T47D (cell line): Measurements from ENCODE around the gene SEC22A.
A peak's percentile ranks its signal among the peaks of the same experiment; 100 is the strongest.

ENCODE experiments used
- DNase-seq, 2 experiments: peaks; one replicate each; pipeline versions ENCODE4 v3.0.0 to v3.0.0-alpha.2; 2011 to 2012; ENCODE audit warnings: low read depth in 1 of 2, low spot score in 1 of 2
- JUND ChIP-seq: IDR thresholded peaks from 2 replicates; pipeline ENCODE4 v1.6.1; 2012; ENCODE audit warnings: low read depth
- in situ Hi-C: cut with HindIII; loops from 2 replicates; pipeline ENCODE4 v1.10.0; 2016; ENCODE audit warnings: low sequenced_read_pairs, low pct_unique_long_range_greater_than_20kb

SEC22A gene

DNA sequence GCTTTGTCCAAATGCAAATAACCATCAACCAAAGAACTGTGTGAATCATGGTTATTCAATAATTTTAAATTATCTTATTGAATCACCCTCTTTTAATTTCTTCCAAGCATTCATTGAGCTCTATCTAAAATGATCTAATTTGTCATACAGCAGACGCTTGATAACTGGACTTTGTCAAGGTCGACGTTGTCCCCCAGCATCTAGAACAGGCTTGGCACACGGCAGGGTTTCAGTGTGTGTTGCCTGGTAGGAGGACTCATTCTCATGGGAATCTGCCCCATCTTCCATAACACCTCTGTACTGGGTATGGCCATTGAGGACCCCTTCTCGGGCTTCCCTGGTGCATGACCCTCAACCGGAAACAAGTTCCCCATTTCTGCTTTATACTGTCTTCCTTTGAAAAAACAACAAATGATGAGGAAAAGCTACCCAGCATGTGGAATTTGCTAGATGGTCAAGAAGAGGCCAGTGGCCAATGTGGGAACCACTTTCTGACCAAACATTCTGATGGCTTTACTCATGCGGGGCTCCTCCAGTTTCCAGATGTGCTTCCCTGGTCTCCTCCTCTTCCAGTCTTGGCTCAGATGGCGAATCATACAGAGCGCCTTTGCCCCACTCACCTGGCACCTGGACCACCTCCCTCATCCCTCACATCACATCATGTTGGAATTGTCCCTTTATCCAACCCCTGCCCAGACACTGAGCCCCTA lies 41.7 kb upstream of the SEC22A start:
- TF ChIP-seq JUND = no peak
- in situ Hi-C loops = no loop called here

DNA sequence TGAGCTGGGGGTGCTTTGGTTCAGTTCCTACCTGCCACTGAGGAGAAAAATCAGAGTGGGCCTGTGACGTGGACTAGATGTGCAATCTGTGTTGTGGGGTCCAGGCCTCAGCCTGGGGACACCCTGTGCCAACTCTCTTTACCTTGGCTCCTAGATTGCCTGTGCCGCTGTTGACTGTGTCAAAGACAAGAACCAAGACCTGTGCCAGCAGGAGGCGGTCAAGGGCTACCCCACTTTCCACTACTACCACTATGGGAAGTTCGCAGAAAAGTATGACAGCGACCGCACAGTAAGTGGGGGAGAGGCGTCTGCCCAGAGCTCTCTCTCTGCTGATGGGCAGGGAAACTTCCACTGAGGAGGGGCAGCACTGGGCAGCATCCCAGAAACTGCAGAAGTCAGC lies 40.6 kb upstream of the SEC22A start:
- no peak for TF ChIP-seq JUND
- in situ Hi-C loops = no loop called here
- no peak for DNase-seq

More for the DNA sequence above, 41.7 kb upstream of the SEC22A start:
- DNase-seq = no peak

DNA sequence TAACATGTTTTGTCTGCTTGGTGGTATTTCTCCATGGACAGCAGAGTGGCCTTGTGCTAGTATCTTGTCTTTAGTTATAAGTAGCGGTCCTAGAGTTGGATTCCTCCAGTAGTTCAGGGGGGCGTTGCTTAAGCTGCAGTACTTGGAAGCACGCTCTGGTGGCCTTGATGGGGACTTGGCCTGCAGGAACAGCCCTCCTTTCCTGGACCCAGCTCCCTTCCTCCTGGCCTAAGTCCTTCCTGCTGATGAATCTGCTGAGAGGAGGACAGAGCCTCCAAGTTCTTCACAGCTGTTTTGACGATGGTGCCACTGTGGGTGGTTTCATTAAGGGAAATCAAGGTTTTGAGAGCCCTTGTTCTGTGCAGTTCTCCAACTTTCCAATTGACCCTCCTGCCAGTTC lies 38.6 kb upstream of the SEC22A start:
- no peak for DNase-seq
- TF ChIP-seq JUND = no peak
- in situ Hi-C loops = no loop called here

DNA sequence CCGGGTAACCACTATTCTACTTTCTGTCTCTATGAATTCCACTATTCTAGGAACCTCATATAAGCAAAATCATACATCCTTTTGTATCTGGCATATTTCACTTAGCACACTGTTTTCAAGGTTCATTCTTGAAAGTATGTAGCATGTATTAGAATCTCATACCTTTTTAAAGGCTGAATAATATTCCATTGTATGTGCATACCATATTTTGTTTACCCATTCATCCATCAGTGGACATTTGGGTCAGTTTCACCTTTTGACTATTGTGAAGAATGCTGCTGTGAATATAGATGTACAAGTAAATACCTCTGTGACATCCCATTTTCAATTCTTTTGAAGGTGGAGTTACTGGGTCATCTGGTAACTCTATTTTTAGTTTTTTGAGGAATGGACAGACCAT lies 36.6 kb upstream of the SEC22A start:
- no peak for DNase-seq
- in situ Hi-C loops = no loop called here
- TF ChIP-seq JUND = no peak

DNA sequence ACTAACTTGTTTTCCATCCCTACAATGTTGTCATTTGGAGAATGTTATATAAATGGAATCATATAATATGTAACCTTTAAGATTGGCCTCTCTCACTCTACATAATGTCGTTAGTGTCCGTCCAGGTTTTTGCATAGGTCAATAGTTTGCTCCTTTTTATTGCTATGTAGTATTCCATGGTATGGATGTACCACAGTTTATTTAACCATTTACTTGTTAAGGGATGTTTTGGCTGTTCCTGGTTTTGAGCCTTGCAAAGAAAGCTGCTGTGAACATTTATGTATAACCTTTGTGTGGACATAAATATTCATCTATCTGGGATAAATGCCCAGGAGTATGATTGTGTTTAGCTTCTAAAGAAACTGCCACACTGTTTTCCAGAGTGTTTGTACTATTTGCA lies 34.1 kb upstream of the SEC22A start:
- no peak for DNase-seq

DNA sequence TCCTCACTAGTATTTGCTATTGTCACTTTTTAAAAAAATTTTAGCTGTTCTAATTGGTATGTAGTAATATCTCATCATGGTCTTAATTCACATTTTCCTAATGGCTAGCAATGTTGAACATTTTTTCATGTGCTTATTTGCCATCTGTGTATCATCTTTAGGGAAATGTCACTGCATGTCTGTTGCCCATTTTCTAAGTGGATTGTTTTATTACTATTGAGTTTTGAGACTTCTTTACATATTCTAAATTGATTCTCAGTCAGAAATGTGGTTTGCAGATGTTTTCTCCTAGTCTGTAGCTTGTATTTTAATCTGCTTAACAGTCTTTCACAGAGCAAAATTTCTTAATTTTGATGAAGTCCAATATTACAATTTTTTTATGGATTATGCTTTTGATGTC lies 33.6 kb upstream of the SEC22A start:
- no peak for TF ChIP-seq JUND
- in situ Hi-C loops = no loop called here
- no peak for DNase-seq

More for the DNA sequence above, 34.1 kb upstream of the SEC22A start:
- TF ChIP-seq JUND = no peak
- in situ Hi-C loops = no loop called here

DNA sequence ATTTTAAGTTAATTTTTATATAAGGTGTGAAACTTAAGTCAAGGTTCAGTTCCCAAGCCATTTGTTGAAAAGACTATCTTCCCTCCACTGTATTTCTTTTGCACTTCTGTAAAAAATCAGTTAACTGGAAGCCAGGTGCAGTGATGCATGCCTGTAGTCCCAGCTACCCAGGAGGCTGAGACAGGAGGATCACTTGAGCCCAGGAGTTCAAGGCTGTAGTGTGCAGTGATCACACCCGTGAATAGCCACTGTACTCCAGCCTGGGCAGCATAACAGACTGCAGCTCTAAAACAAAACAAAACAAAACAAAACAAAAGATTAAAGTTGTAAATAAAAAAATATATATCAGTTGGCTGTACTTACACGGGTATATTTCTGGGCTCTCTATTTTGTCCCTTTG lies 33.1 kb upstream of the SEC22A start:
- no peak for TF ChIP-seq JUND
- no peak for DNase-seq
- in situ Hi-C loops = no loop called here

DNA sequence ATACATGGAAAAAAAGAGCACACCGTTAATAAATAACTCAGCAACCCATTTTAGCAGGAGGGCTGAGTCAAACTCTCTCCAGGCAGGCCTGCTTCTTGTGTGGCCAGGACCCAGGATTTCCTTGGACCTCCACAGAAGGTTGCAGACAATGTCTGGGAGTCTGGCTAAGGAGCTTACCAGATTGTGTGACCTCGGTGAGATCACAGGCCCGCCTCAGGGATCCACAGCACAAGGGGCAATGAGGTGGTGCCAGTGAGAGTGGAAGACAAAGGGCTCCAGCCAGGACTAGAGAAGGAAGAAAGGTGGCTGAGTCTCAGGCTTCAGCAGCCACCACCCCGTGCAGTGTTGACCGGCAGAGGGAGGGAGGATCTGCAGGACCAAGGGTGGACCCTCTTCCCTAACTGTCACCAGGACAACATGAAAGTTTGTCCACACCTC lies 32.2 kb upstream of the SEC22A start:
- in situ Hi-C loops = no loop called here
- no peak for DNase-seq
- TF ChIP-seq JUND = no peak

DNA sequence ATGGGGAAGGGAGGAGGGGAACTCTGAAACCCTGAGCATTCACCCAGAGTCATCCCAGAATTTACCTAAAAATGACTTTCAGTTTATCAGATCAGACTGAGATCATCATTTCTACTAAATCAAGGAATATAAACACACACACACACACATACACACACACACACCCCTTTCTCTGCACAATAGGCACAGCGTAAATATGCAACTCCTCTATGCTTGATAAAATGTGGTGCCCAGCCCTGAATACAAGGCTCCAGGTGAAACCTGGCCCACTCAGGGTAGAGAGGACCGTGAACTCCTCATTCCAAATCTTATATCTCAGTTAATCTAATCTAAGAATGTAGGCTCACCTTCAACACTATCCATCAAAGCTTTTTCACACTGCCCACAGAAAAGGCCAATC lies 31.8 kb upstream of the SEC22A start:
- in situ Hi-C loops = no loop called here
- DNase-seq = no peak
- no peak for TF ChIP-seq JUND

DNA sequence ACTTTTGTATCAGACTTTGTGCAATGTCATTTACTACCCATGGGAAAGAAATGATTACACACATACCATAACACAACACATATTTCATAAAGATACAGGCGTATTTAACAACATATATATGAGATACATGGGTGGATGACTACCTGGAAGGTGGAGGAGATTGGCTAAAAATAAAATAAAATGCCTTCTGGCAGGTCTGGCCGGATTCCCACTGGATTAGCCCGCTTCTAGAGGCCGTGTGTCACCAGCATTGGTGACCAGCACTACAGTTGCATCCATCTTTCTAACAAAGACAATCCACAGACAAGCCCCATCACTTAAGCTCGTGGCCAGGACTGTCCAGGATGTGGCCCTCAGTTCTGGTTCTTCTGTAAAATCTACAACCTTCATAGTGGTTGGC lies 21.0 kb upstream of the SEC22A start:
- in situ Hi-C loops = no loop called here
- no peak for DNase-seq
- no peak for TF ChIP-seq JUND

DNA sequence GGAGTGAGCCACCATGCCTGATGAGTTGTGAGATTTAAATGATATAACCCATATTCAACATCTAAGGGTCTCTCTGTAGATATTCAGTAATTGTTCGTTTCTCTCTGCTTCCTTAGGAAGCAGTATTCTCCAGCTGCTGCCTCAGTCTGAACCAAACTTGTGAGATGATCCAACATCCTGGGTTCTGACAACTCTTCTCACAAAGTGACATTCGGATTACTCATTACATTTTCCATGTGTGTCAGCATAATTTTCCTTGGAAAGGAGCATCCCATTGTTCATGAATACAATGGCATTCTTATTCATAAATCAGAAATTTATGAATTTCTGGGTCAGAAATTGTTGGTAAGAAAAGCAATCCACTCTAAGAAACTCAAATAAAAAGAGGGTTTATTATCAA lies 15.0 kb upstream of the SEC22A start:
- TF ChIP-seq JUND = no peak
- no peak for DNase-seq
- in situ Hi-C loops = no loop called here

DNA sequence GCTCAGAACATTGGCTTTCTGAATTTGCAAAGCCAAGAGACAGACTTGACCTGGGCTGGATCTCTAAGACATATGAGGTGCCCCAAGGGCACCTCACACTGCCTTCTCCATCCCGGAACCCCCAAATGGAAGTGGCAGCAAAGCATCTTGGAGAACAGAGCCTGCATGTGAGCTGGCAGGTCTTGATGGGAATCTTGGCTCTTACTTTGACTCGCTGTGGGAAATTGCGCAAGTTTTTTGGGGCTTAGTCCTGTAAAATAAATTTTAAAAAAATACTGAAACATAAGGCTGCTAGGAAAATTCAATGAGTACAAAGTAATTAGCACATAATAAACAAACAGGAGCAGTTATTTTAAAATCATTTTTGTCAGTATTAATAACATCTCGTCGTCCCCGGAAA lies 13.7 kb upstream of the SEC22A start:
- DNase-seq = no peak
- in situ Hi-C loops = no loop called here
- TF ChIP-seq JUND = no peak

DNA sequence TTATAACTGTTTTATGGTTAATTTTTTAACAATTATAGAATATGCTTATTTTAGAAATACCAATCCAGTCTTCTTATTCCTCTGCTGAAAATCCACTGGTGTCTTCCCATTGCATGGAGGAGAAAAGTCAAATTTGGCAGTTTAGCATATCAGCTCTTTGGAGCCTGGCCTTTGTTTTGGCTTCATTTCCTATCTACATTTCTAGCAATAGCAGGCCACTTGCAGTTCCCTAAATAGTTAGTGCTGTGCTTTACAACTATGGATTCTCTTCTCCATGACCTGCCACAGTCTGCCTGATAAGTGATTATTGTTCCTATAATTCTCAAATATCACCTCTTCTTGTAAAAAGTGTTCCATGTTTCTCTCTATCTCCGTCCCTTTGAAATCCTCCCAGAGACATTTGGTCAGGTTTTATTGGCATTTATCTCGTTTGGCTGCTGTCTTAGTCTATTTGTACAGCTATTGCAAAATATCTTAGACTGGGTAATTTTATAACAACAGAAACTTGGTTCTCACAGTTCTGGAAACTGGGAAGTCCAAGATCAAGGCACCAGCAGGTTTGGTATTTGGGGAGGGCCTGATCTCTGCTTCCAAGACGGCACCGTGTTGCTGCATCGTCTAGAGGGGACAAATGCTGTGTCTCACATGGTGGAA lies 8.2 kb upstream of the SEC22A start:
- in situ Hi-C loops = no loop called here
- TF ChIP-seq JUND = no peak
- DNase-seq = no peak

DNA sequence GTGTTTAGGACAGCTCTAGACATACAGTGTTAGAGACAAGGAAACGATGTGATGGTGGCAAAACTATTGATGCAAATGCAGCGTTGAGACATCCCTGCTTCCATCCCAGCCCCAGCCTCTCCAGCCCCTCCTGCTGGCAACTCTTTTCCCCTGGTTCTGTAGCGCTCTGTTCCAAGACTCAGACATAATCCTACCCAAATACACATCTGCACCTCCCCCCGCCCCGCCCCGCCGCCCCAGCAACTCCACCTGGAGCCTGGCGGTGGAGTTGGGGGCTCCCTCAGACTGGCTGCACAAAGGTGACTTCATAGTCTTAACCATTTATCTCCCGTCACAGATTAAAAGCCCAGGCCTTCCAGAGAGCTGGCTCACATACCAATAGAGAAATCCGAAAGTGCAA lies 7.2 kb upstream of the SEC22A start:
- DNase-seq = peak in 1 of 2 experiments; percentile 39
- TF ChIP-seq JUND = no peak
- in situ Hi-C loops = no loop called here
